Stimulated activated naive B cell treated with anti-CD40 and anti-IgM and Interleukin-4, amounts not matched to agents 10 μg/mL and 1 μg/mL and 100 μg/mL, for 72 hours (primary cell): ENCODE data around the gene FBXW4.
A peak's percentile ranks its signal among the peaks of the same experiment; 100 is the strongest.

Experiments used
- ATAC-seq, 2 donors: fragments of 150-1000 bp; cut with Tn5 transposase; replicated peaks; 2 replicates each; pipeline ENCODE4 v1.10.0; 2021; ENCODE audit warnings: moderate library complexity in 1 of 2
- DNase-seq: peaks from one replicate; pipeline ENCODE4 v3.0.0; 2021
- H3K27ac Mint-ChIP-seq: one replicate; pipeline ENCODE4 v1.8.0; 2022; ENCODE audit warnings: mild to moderate bottlenecking, mixed read lengths
- H3K27me3 Mint-ChIP-seq, 2 donors: one replicate each; pipeline ENCODE4 v1.8.0; 2022; ENCODE audit warnings: mixed read lengths in 2 of 2
- H3K36me3 Mint-ChIP-seq, 2 donors: one replicate each; pipeline ENCODE4 v1.8.0; 2022; ENCODE audit warnings: mixed read lengths in 2 of 2, mild to moderate bottlenecking in 1 of 2
- H3K4me1 Mint-ChIP-seq, 2 donors: one replicate each; pipeline ENCODE4 v1.8.0; 2022; ENCODE audit warnings: mixed read lengths in 2 of 2, mild to moderate bottlenecking in 1 of 2
- H3K4me3 Mint-ChIP-seq, 2 donors: one replicate each; pipeline ENCODE4 v1.8.0; 2022; ENCODE audit warnings: mild to moderate bottlenecking in 2 of 2, mixed read lengths in 2 of 2, moderate library complexity in 1 of 2
- H3K9me3 Mint-ChIP-seq, 2 donors: one replicate each; pipeline ENCODE4 v1.8.0; 2022; ENCODE audit warnings: mixed read lengths in 2 of 2, mild to moderate bottlenecking in 1 of 2

Gene FBXW4

DNA sequence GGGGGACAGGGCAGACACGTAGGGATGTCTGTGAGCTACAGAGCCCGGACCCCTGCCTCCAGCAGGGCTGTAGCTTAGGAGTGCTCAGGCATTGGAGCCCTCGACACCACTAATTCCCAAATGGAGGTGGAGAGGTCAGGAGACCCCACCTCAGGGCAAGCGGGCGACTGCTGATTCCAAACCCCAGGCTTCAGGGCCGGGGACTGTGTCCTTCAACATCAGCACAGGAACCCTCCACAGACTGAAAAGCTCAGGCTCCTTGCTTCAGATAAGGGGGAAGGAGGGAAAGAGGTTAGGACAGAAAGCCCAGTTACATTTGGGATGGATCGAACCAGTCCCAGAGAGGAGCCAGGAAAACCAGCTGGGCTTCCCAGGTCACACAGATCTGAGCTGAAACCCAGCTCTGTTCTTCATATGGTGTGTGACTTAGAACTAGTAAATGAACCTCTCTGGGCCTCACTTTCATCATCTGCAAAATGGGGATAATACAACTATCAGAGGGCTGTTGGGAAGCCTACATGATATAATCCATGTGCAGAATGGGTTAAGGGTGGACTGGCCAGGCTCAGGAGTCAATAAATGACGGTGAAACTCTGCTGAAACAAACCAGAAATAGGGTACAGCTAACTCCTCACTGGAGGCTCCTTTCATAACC lies 123.6 kb downstream of the FBXW4 start:
- no peak for ATAC-seq
- H3K4me3 Mint-ChIP-seq = peak overlapping the region; percentile 83 to 87
- peaks cover 18 to 30% of the 10 kb centered on the region in 2 donors for H3K4me1 Mint-ChIP-seq
- H3K9me3 Mint-ChIP-seq = no peaks in the 10 kb centered on the region
- H3K27ac Mint-ChIP-seq = no peak overlapping the region
- peaks cover 6 to 23% of the 10 kb centered on the region in 2 donors for H3K36me3 Mint-ChIP-seq
- no peak for DNase-seq
- H3K27me3 Mint-ChIP-seq = peaks cover 40 to 48% of the 10 kb centered on the region in 2 donors

DNA sequence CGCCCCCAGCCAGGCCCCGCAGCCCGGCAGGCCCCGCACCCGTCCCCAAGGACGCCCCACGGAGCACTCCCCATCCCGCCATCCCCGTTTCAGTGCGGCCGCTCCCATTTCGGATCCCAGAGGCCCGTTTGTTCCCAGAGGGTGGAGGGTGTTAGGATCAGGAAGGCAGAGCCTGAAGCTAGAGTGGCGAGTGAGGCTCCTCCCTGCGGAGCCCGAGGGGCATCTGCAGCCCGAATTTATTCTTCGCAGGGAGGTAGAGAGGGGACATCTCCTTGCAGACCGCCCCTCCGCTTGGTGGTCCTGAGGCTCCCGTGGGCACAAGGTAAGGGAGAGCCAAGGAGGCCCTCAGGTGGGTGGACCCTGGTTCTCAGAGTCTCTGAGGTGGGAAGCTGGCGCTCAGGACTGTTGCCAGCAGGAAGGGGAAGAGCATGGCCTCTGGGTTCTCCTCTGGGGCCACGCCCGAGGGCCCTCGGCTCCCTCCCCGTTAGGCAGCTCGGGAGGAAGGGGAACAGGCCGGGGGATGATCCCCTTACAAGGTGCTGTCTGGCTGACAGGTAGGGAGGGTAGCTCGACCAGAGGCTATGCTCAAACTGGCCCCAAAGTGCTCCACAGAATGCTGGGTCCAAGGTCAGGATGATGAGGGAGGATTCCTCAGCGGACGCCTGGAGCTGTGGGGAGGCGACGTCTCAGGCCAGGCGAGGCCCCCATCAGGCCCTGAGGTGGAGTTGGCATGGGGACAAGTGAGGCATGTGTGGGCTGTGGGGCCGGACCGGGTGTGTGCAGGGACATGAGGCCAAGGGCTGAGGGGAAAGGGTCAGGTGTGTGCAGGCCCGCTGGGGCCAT lies 124.3 kb downstream of the FBXW4 start:
- peaks cover 48 to 55% of the 10 kb centered on the region in 2 donors for H3K27me3 Mint-ChIP-seq
- peaks cover 6 to 19% of the 10 kb centered on the region in 2 donors for H3K36me3 Mint-ChIP-seq
- ATAC-seq (peak; percentile 28 to 35), DNase-seq (no peak)
- peaks cover 21 to 34% of the 10 kb centered on the region in 2 donors for H3K4me1 Mint-ChIP-seq
- H3K4me3 Mint-ChIP-seq = peak overlapping the region; percentile 83 to 87
- H3K9me3 Mint-ChIP-seq = no peaks in the 10 kb centered on the region
- H3K27ac Mint-ChIP-seq = peak overlapping the region; percentile 42

- ATAC-seq = peak; percentile 80 to 85
- peaks cover 56 to 63% of the 10 kb centered on the region in 2 donors for H3K27me3 Mint-ChIP-seq
- H3K36me3 Mint-ChIP-seq = peaks cover 6 to 19% of the 10 kb centered on the region in 2 donors
- no peaks in the 10 kb centered on the region for H3K9me3 Mint-ChIP-seq
- peaks cover 21 to 34% of the 10 kb centered on the region in 2 donors for H3K4me1 Mint-ChIP-seq
- DNase-seq = peak; percentile 66
- peak overlapping the region; percentile 76 for H3K27ac Mint-ChIP-seq
- H3K4me3 Mint-ChIP-seq = peak overlapping the region; percentile 83 to 87
Observed at GRCh38 chr10:101569622-101570427, 125.1 kb downstream of the FBXW4 start.

DNA sequence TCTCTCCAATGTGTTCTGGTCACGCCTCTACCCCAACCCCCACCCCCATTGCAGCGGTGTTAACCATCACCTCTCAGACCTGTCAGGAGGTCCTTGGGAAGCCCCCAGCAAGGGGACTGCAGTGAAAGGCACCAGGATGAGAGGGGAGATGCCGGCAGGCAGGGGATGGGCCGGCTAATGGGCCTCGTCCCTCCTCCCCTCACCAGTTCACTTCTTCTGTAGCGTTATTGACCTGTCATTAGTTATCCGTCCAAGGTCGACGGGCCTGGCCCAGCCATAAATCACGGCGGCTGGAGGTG lies 125.7 kb downstream of the FBXW4 start:
- peaks cover 21 to 34% of the 10 kb centered on the region in 2 donors for H3K4me1 Mint-ChIP-seq
- peaks cover 59 to 68% of the 10 kb centered on the region in 2 donors for H3K27me3 Mint-ChIP-seq
- H3K27ac Mint-ChIP-seq = peak overlapping the region; percentile 76
- peaks cover 6 to 15% of the 10 kb centered on the region in 2 donors for H3K36me3 Mint-ChIP-seq
- ATAC-seq (no peak), DNase-seq (no peak)
- H3K9me3 Mint-ChIP-seq = no peaks in the 10 kb centered on the region
- H3K4me3 Mint-ChIP-seq = peak overlapping the region; percentile 83 to 87

- peaks cover 66 to 78% of the 10 kb centered on the region in 2 donors for H3K27me3 Mint-ChIP-seq
- H3K36me3 Mint-ChIP-seq = peaks cover 3 to 10% of the 10 kb centered on the region in 2 donors
- peaks cover 21 to 34% of the 10 kb centered on the region in 2 donors for H3K4me1 Mint-ChIP-seq
- peak overlapping the region; percentile 17 to 87 for H3K4me3 Mint-ChIP-seq
- no peak for ATAC-seq
- no peak for DNase-seq
- H3K9me3 Mint-ChIP-seq = no peaks in the 10 kb centered on the region
- H3K27ac Mint-ChIP-seq = no peak overlapping the region
Observed at GRCh38 chr10:101568054-101568745, 126.8 kb downstream of the FBXW4 start.

- H3K27ac Mint-ChIP-seq = no peak overlapping the region
- peak; percentile 15 to 29 for ATAC-seq
- peaks cover 66 to 81% of the 10 kb centered on the region in 2 donors for H3K27me3 Mint-ChIP-seq
- H3K4me1 Mint-ChIP-seq = peaks cover 21 to 34% of the 10 kb centered on the region in 2 donors
- H3K9me3 Mint-ChIP-seq = no peaks in the 10 kb centered on the region
- peaks cover 3 to 4% of the 10 kb centered on the region in 2 donors for H3K36me3 Mint-ChIP-seq
- H3K4me3 Mint-ChIP-seq = no peak overlapping the region
- no peak for DNase-seq
Observed at GRCh38 chr10:101567165-101568006, 127.6 kb downstream of the FBXW4 start.

DNA sequence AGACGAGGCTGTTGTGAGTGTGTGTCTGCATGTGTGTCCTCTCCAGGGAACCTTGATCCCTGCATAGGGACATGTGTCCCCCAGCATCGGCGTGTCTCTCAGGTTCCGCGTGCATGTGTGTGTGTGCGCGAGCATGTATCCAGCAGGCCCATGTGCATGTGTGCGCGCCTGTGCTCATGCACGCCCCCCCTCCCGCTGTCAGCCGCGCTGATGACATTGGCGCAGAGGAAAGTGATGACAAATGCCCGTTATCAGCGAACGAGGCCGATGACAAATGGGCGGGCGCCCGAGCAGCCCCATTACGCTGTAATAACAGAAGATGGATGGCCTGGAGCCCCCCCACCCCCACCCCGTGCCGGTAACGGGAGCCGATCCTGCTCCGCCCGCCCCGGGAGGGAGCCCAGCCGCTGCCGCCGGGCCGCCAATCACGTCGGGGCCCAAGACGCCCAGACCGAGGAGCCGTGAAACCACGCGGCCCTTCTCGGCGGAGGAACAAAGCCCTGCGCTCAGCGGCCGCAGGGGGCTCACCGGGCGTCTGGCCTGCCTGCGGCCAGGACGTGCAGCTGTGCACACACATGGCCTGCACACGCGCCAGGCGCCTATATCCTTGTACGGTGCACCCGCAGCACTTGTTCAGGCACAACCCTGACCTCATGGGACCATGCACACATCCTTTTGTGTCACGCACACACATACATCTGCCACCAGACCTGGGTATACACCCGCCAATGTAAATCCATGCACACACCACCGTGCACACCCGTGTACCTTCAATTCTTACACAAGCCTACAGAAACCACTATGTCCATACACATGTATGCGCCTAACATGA lies 128.4 kb downstream of the FBXW4 start:
- peak overlapping the region in 1 of 2 donors; percentile 46 for H3K4me3 Mint-ChIP-seq
- no peak for DNase-seq

GRCh38 chr10:101565936-101566332 lies 129.0 kb downstream of the FBXW4 start:
- Mint-ChIP-seq H3K4me3 (peak overlapping the region in 1 of 2 donors; percentile 46), H3K27ac (no peak overlapping the region), H3K27me3 (peaks cover 64 to 84% of the 10 kb centered on the region in 2 donors), H3K36me3 (peaks cover 2 to 3% of the 10 kb centered on the region in 2 donors), H3K9me3 (no peaks in the 10 kb centered on the region), H3K4me1 (peaks cover 21 to 31% of the 10 kb centered on the region in 2 donors)
- ATAC-seq (no peak), DNase-seq (no peak)

More for the DNA sequence above, 128.4 kb downstream of the FBXW4 start:
- ATAC-seq = peak; percentile 26 to 41
- Mint-ChIP-seq H3K27ac (no peak overlapping the region), H3K36me3 (peaks cover 3% of the 10 kb centered on the region in 2 donors), H3K4me1 (peaks cover 21 to 34% of the 10 kb centered on the region in 2 donors), H3K27me3 (peaks cover 66 to 81% of the 10 kb centered on the region in 2 donors), H3K9me3 (no peaks in the 10 kb centered on the region)

GRCh38 chr10:101565370-101565900 lies 129.5 kb downstream of the FBXW4 start:
- no peak for ATAC-seq
- no peaks in the 10 kb centered on the region for H3K9me3 Mint-ChIP-seq
- peaks cover 18 to 26% of the 10 kb centered on the region in 2 donors for H3K4me1 Mint-ChIP-seq
- no peaks in the 10 kb centered on the region for H3K36me3 Mint-ChIP-seq
- DNase-seq = no peak
- peaks cover 59 to 79% of the 10 kb centered on the region in 2 donors for H3K27me3 Mint-ChIP-seq
- H3K27ac Mint-ChIP-seq = no peak overlapping the region
- no peak overlapping the region for H3K4me3 Mint-ChIP-seq

GRCh38 chr10:101564490-101564991 lies 130.4 kb downstream of the FBXW4 start:
- ATAC-seq = no peak
- no peak for DNase-seq
- H3K27me3 Mint-ChIP-seq = peaks cover 55 to 78% of the 10 kb centered on the region in 2 donors
- H3K4me1 Mint-ChIP-seq = peaks cover 13 to 17% of the 10 kb centered on the region in 2 donors
- no peaks in the 10 kb centered on the region for H3K9me3 Mint-ChIP-seq
- H3K27ac Mint-ChIP-seq = no peak overlapping the region
- H3K36me3 Mint-ChIP-seq = no peaks in the 10 kb centered on the region
- H3K4me3 Mint-ChIP-seq = no peak overlapping the region

GRCh38 chr10:101563497-101564040 lies 131.4 kb downstream of the FBXW4 start:
- no peak for ATAC-seq
- Mint-ChIP-seq H3K4me1 (peaks cover 15 to 17% of the 10 kb centered on the region in 2 donors), H3K27ac (no peak overlapping the region), H3K9me3 (no peaks in the 10 kb centered on the region), H3K27me3 (peaks cover 45 to 69% of the 10 kb centered on the region in 2 donors), H3K36me3 (no peaks in the 10 kb centered on the region), H3K4me3 (no peak overlapping the region)
- no peak for DNase-seq

DNA sequence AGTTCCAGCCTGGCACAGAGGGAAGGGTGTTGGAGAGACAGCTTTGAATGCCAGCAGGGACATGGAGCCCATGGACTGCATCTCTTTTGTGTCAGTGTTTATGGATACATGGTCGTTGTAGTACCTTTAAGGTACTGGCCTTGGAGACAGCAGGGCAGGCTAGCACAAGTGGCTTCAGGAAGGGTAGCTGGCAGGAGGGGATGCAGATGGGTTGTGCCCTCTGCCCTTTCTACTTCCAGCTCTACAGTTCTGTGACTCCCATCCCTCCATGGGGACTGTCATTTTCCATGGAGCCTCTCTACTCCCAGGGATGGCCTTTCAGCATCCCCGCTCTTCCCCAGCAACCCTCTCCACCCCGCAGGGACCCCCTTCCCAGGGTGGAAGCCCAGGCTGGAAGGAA lies 132.0 kb downstream of the FBXW4 start:
- no peak overlapping the region for H3K27ac Mint-ChIP-seq
- DNase-seq (no peak), ATAC-seq (no peak)
- H3K4me3 Mint-ChIP-seq = no peak overlapping the region
- H3K27me3 Mint-ChIP-seq = peaks cover 40 to 63% of the 10 kb centered on the region in 2 donors
- H3K4me1 Mint-ChIP-seq = peaks cover 15 to 17% of the 10 kb centered on the region in 2 donors
- no peaks in the 10 kb centered on the region for H3K36me3 Mint-ChIP-seq
- H3K9me3 Mint-ChIP-seq = no peaks in the 10 kb centered on the region
